MM.1S (cell line): Measurements from ENCODE around the gene NDUFAF7.
"Not testable (repeated sequence)": the region's sequence is repeated elsewhere in the genome, so short reads cannot be mapped to it uniquely, and the experiment has no call there.

Experiments used
- DNase-seq: peaks from one replicate; pipeline ENCODE4 v3.0.0-alpha.2; 2015
- H2AFZ ChIP-seq: fragments of 300-600 bp; sonication (generic); 2 replicates; pipeline ENCODE4 v1.6.0; 2016; ENCODE audit warnings: antibody characterized with exemption, low read length
- H3F3A ChIP-seq: fragments of 300-600 bp; sonication (generic); 2 replicates; pipeline ENCODE4 v1.6.1; 2016; ENCODE audit warnings: mild to moderate bottlenecking, antibody characterized with exemption, low read length, moderate library complexity, mixed read lengths; ENCODE audit not compliant: insufficient read depth
- H3K27ac ChIP-seq: fragments of 300-600 bp; sonication (generic); 2 replicates; pipeline ENCODE4 v1.5.1; 2016; ENCODE audit warnings: mild to moderate bottlenecking, low read length
- H3K27me3 ChIP-seq: fragments of 300-600 bp; sonication (generic); replicated peaks from 2 replicates; pipeline ENCODE4 v1.6.0; 2016; ENCODE audit warnings: low read length; ENCODE audit not compliant: insufficient read depth
- H3K36me3 ChIP-seq: fragments of 300-600 bp; sonication (generic); replicated peaks from 2 replicates; pipeline ENCODE4 v1.6.1; 2016; ENCODE audit warnings: mild to moderate bottlenecking, low read length, mixed read lengths; ENCODE audit not compliant: insufficient read depth
- H3K4me1 ChIP-seq: fragments of 300-600 bp; sonication (generic); 2 replicates; pipeline ENCODE4 v1.6.1; 2016; ENCODE audit warnings: low read length, mixed read lengths
- H3K4me2 ChIP-seq: fragments of 300-600 bp; sonication (generic); 2 replicates; pipeline ENCODE4 v1.6.0; 2016; ENCODE audit warnings: low read depth, low read length
- H3K4me3 ChIP-seq: fragments of 300-600 bp; sonication (generic); 2 replicates; pipeline ENCODE4 v1.5.1; 2016; ENCODE audit warnings: low read length, mixed read lengths
- H3K79me2 ChIP-seq: fragments of 300-600 bp; sonication (generic); 2 replicates; pipeline ENCODE4 v1.6.1; 2016; ENCODE audit warnings: mixed run types, low read length, mixed read lengths
- H3K9ac ChIP-seq: fragments of 300-600 bp; sonication (generic); 2 replicates; pipeline ENCODE4 v1.6.1; 2016; ENCODE audit warnings: low read length, mixed read lengths
- H3K9me2 ChIP-seq: fragments of 300-600 bp; sonication (generic); replicated peaks from 2 replicates; pipeline ENCODE4 v1.6.1; 2016; ENCODE audit warnings: mild to moderate bottlenecking, low read length, mixed read lengths; ENCODE audit not compliant: insufficient read depth
- H3K9me3 ChIP-seq: fragments of 300-600 bp; sonication (generic); replicated peaks from 2 replicates; pipeline ENCODE4 v1.6.1; 2016; ENCODE audit warnings: mild to moderate bottlenecking, low read length, mixed read lengths; ENCODE audit not compliant: insufficient read depth
- H4K20me1 ChIP-seq: fragments of 300-600 bp; sonication (generic); 2 replicates; pipeline ENCODE4 v1.6.1; 2016; ENCODE audit warnings: mild to moderate bottlenecking, low read length, moderate library complexity, mixed read lengths; ENCODE audit not compliant: insufficient read depth
- EZH2 ChIP-seq: fragments of 300-600 bp; sonication (generic); optimal IDR thresholded peaks from 2 replicates; pipeline ENCODE3; 2017; ENCODE audit warnings: low read depth, mild to moderate bottlenecking, antibody characterized with exemption, low read length, mixed read lengths
- EZH2phosphoT487 ChIP-seq: fragments of 300-600 bp; sonication (generic); IDR thresholded peaks from 2 replicates; pipeline ENCODE4 v1.6.1; 2018; ENCODE audit warnings: antibody characterized with exemption, low read length
- TF ChIP-seq, protein P1 (sequence below): fragments of 300-600 bp; sonication (generic); IDR thresholded peaks from 2 replicates; pipeline ENCODE4 v1.5.1; 2016; ENCODE audit warnings: antibody characterized with exemption, low read length, mixed read lengths

The NDUFAF7 gene

DNA sequence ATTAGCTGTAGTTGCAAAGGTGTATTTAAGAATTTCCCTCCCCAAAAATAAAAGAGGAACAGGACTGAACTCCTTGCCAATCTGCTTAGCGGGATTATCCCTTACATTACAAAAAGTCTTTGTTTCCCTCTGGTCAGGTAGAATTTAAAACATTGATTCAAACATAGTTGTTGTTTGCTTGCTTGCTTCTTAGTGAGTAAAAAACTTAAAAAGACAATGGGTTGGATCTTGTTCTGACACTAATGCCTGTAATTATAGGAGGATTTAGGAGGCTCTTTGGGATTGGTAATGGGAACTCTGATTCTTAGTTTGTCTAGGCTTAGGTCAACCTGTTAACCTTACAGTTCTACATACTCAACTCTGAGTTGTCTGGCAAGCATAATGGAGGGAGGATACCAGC, 38.9 kb upstream of the NDUFAF7 start:
- H2AFZ ChIP-seq, result no peak overlapping the region
- no peaks in the 10 kb centered on the region; the same call in 1 of the 2 replicates for H3K4me1 ChIP-seq
- no peak overlapping the region for H3K4me2 ChIP-seq
- no peak overlapping the region for H3K9ac ChIP-seq
- no peaks in the 10 kb centered on the region for H4K20me1 ChIP-seq
- no peak overlapping the region for H3K27ac ChIP-seq
- H3K79me2 ChIP-seq, result peaks cover 12% of the 10 kb centered on the region
- no peaks in the 10 kb centered on the region for H3K9me2 ChIP-seq
- no peaks in the 10 kb centered on the region for H3K9me3 ChIP-seq
- DNase-seq, result no peak
- no peaks in the 10 kb centered on the region for H3F3A ChIP-seq
- H3K27me3 ChIP-seq, result no peaks in the 10 kb centered on the region
- H3K4me3 ChIP-seq, result no peak overlapping the region
- no peaks in the 10 kb centered on the region for H3K36me3 ChIP-seq
- TF ChIP-seq, protein P1, sequence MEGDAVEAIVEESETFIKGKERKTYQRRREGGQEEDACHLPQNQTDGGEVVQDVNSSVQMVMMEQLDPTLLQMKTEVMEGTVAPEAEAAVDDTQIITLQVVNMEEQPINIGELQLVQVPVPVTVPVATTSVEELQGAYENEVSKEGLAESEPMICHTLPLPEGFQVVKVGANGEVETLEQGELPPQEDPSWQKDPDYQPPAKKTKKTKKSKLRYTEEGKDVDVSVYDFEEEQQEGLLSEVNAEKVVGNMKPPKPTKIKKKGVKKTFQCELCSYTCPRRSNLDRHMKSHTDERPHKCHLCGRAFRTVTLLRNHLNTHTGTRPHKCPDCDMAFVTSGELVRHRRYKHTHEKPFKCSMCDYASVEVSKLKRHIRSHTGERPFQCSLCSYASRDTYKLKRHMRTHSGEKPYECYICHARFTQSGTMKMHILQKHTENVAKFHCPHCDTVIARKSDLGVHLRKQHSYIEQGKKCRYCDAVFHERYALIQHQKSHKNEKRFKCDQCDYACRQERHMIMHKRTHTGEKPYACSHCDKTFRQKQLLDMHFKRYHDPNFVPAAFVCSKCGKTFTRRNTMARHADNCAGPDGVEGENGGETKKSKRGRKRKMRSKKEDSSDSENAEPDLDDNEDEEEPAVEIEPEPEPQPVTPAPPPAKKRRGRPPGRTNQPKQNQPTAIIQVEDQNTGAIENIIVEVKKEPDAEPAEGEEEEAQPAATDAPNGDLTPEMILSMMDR, result no peak
- TF ChIP-seq EZH2phosphoT487, result no peak
- TF ChIP-seq EZH2, result no peak

DNA sequence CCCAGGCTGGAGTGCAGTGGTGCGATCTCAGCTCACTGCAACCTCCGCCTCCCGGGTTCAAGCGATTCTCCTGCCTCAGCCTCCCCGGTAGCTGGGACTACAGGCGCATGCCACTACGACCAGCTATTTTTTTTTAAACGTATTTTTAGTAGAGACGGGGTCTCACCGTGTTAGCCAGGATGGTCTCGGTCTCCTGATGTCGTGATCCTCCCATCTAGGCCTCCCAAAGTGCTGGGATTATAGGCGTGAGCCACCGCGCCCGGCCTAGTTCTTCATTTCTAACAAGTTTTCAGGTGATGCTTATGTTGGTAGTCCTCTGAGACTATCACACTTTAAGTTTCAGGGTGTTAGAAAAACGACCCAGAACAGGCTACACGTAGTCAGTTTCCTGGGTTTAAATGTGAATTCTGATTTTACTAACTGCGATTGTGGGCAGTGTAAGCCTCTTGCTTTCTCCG, 35.6 kb upstream of the NDUFAF7 start:
- H2AFZ ChIP-seq, result peak overlapping the region; percentile 71
- H3K4me2 ChIP-seq, result peak overlapping the region; percentile 78
- not testable (repeated sequence) for DNase-seq, H4K20me1 ChIP-seq, H3K27ac ChIP-seq, H3K27me3 ChIP-seq, H3K36me3 ChIP-seq, H3K9me2 ChIP-seq, H3F3A ChIP-seq, H3K9me3 ChIP-seq, H3K4me1 ChIP-seq
- H3K4me3 ChIP-seq, result peak overlapping the region; percentile 77
- H3K9ac ChIP-seq, result peak overlapping the region; percentile 69; the same call in 1 of the 2 replicates
- peaks cover 43% of the 10 kb centered on the region for H3K79me2 ChIP-seq

DNA sequence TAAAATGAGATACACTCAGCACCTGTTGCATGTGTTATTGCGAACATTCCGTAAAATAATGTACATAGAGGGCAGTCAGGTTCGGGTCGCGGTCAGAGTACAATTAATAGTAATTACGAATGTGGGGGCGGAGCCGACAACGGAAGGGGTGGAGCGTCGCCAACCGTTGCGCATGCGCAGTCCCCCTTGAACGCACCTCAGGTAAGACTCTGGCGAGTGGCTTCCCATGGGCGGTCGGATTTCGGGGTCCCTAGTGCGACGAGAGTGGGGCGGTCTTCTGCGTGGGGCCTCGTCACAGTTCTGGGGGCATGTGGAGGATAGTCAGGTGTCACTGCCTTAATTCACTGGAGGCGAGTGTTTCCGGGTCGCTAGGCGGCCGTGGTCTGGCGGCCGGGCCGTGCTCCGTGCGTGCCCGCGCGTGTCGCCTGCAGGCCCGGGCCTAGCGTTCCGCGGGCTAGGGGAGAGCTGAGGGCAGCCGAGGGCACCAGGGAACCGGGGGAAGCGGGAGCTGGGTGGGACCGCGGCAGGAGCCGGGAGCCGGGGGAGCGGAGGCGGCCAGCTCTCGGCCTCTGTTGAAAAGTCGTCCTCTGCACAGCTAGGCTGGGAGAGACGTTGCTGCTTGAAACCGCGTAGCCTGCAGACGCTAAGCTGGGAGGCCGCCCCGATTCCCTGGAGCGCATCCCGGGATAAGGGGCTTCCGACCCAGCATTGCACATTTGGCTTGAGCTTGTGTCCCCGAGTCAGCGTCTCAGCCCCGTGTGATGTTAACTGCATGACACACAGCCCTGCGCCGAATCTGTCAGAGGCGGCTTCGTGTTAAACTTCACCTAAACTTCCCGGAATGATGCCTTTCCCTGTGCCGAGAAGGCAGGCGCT, 34.9 kb upstream of the NDUFAF7 start, which contains the start of gene CEBPZOS:
Gene CEBPZOS, plus strand, starts transcription at position 177 of the 876 bp plus-strand sequence. CDS start 3,209 bp downstream, outside the sequence.
- Histone ChIP-seq H3K79me2 (peaks cover 48% of the 10 kb centered on the region), H3K27ac (peak within 1 kb of the TSS; percentile 49; the same call in 1 of the 2 replicates), H3K9me3 (no peaks in the 10 kb centered on the region)

More for the DNA sequence above, 34.9 kb upstream of the NDUFAF7 start, which contains the start of gene CEBPZOS:
- TF ChIP-seq EZH2 (no peak), EZH2phosphoT487 (no peak)
- TF ChIP-seq, protein P1, result no peak
- Histone ChIP-seq H3K9ac (peak within 1 kb of the TSS; percentile 69), H4K20me1 (no peaks in the 10 kb centered on the region), H3K4me2 (peak within 1 kb of the TSS; percentile 78), H3K27me3 (no peaks in the 10 kb centered on the region), H3F3A (no peaks in the 10 kb centered on the region), H2AFZ (peak within 1 kb of the TSS; percentile 71), H3K4me1 (no peaks in the 10 kb centered on the region; the same call in 1 of the 2 replicates), H3K36me3 (peaks cover under 1% of the 10 kb centered on the region), H3K9me2 (no peaks in the 10 kb centered on the region), H3K4me3 (peak within 1 kb of the TSS; percentile 77)
- peak; percentile 84 for DNase-seq
